Kidney (tissue), 14 donors: ENCODE measurements around the gene CDC42. TPM values are rescaled to one million over a fixed set of nuclear protein-coding genes. Genes with fewer than 3 reads are reported as not detected.

Experiments used
- DNase-seq, 5 donors: peaks; one replicate each; pipeline ENCODE4 v3.0.0-alpha.2; 2013 to 2020
- FAIRE-seq: peaks from 2 replicates; lab custom pipeline; 2012; peaks lifted over from hg19 to GRCh38; lab: Jason Lieb, UNC
- H3K27ac ChIP-seq, 2 donors: one replicate each; pipeline ENCODE4 v1.7.0; 2013; ENCODE audit warnings: low read depth in 2 of 2, low read length in 2 of 2, inconsistent platforms in 1 of 2
- H3K27me3 ChIP-seq: one replicate; pipeline ENCODE4 v1.7.1; 2013; ENCODE audit warnings: low read length, inconsistent platforms; ENCODE audit not compliant: control insufficient read depth, insufficient read depth
- H3K36me3 ChIP-seq, 3 donors: one replicate each; pipeline versions ENCODE4 v1.7.0 to v1.7.1; 2013; ENCODE audit warnings: low read length in 3 of 3, control low read depth in 1 of 3, inconsistent platforms in 1 of 3; ENCODE audit not compliant: insufficient read depth in 3 of 3, control insufficient read depth in 2 of 3
- H3K4me1 ChIP-seq, 3 donors: one replicate each; pipeline versions ENCODE4 v1.7.0 to v1.7.1; 2013; ENCODE audit warnings: low read length in 3 of 3, inconsistent platforms in 1 of 3, low read depth in 1 of 3; ENCODE audit not compliant: control insufficient read depth in 2 of 3, insufficient read depth in 2 of 3
- H3K4me3 ChIP-seq, 3 donors: one replicate each; pipeline versions ENCODE4 v1.7.0 to v1.8.1; 2013; ENCODE audit warnings: low read length in 3 of 3, control low read depth in 1 of 3, inconsistent platforms in 1 of 3
- H3K9ac ChIP-seq, 3 donors: one replicate each; pipeline versions ENCODE4 v1.7.0 to v1.7.1; 2013; ENCODE audit warnings: low read length in 3 of 3, control low read depth in 1 of 3, inconsistent platforms in 1 of 3
- H3K9me3 ChIP-seq, 3 donors: one replicate each; pipeline versions ENCODE4 v1.7.0 to v1.7.1; 2013; ENCODE audit warnings: low read length in 3 of 3, control low read depth in 1 of 3, inconsistent platforms in 1 of 3; ENCODE audit not compliant: control insufficient read depth in 2 of 3, insufficient read depth in 1 of 3
- CTCF ChIP-seq: IDR thresholded peaks from 3 replicates; pipeline ENCODE4 v1.5.1; 2012; ENCODE audit warnings: mild to moderate bottlenecking, moderate library complexity, borderline replicate concordance; ENCODE audit not compliant: insufficient read depth; ENCODE audit errors: extremely low read depth
- intact Hi-C: fragments of 100-400 bp; cut with DNase I; formaldehyde crosslinking; loops from one replicate; pipeline ENCODE4 v1.11.1; 2022
- polyA plus RNA-seq: library from polyadenylated mRNA; stranded (reverse); fragments of 350-450 nt; fragmentation: Illumina TruSeq; extraction: RNeasy Lipid Tissue Mini Kit (QIAGEN cat#74804); gene quantifications from one replicate; pipeline ENCODE4 v1.2.3, GENCODE V29; 2014; ENCODE audit warnings: low read depth, low replicate concordance; ENCODE audit not compliant: insufficient read depth
- total RNA-seq: library from RNA; stranded (reverse); fragmentation: NEBNext Ultra II Directional; extraction: Animal tissue kit (Norgen Biotek cat#: 25700); gene quantifications from one replicate; pipeline ENCODE4 v1.2.1, GENCODE V29; 2021
- donor health status: control.
- donor health status: control.
- donor health status: control.
- donor health status: control.
- donor health status: control.
- donor health status: DM: yes; HTN: yes; CAD: no.
- donor health status: Normal renal cell carcinoma (clear cell type).

CDC42 gene
- total and polyA plus RNA-seq, 2 donors from 2014 or later: 207 to 248 TPM

- no peak overlapping the region for H3K27ac ChIP-seq
- intact Hi-C loops: no loop called here
- TF ChIP-seq CTCF: no peak
Observed at GRCh38 chr1:22037520-22037919, 15.0 kb upstream of the CDC42 start.

GRCh38 chr1:22038036-22038435, 14.5 kb upstream of the CDC42 start:
- no peak overlapping the region for H3K27ac ChIP-seq
- no peak for FAIRE-seq
- H3K9me3 ChIP-seq: no peaks in the 10 kb centered on the region
- intact Hi-C loops: no loop called here
- no peak overlapping the region for H3K9ac ChIP-seq
- H3K36me3 ChIP-seq: no peaks in the 10 kb centered on the region
- peaks cover 0 to 2% (median 0%) of the 10 kb centered on the region in 3 donors for H3K4me1 ChIP-seq
- no peak for TF ChIP-seq CTCF
- H3K27me3 ChIP-seq: no peaks in the 10 kb centered on the region
- H3K4me3 ChIP-seq: no peak overlapping the region
- DNase-seq: no peak

More at GRCh38 chr1:22037520-22037919, 15.0 kb upstream of the CDC42 start:
- Histone ChIP-seq H3K9ac (no peak overlapping the region), H3K9me3 (no peaks in the 10 kb centered on the region), H3K4me1 (no peaks in the 10 kb centered on the region), H3K4me3 (no peak overlapping the region), H3K36me3 (no peaks in the 10 kb centered on the region), H3K27me3 (no peaks in the 10 kb centered on the region)
- FAIRE-seq: no peak
- DNase-seq: no peak

DNA sequence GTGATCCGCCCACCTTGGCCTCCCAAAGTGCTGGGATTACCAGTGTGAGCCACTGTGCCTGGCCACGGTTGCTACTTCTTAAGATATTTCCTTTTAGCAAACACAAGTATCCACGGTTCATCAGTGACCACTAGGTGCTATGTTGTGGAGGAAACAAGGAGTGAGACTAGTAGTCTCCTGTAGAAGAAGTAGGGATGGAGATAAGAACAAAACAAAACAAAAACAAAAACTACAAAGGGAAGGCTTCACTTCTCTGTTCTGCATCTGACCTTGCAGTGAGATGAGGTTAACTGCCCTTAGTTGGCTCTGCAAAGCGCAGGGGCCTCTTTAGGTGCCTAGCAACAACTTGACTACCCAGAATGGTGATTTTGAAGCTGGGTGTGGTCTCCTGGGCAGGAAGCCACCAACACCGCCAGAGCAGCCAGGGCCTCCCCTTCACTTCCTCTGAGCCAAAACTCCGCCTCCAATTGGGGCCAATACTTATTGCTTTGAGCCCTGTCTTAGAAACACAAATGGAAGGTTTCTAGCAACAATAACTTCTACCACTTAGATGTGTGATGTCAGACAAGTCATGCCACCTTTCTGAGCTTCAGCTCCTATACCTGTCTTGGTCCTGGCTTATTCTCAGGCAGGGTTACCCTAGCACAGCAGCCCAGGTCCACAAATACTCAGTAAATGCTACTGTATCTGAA, 12.8 kb upstream of the CDC42 start:
- no peak for TF ChIP-seq CTCF
- intact Hi-C loops: no loop called here
- H3K9me3 ChIP-seq: no peaks in the 10 kb centered on the region
- peaks cover 0 to 5% (median 0%) of the 10 kb centered on the region in 3 donors for H3K4me1 ChIP-seq
- no peak overlapping the region for H3K9ac ChIP-seq
- no peak for FAIRE-seq
- peak; percentile 55 to 87 (median 68) for DNase-seq
- H3K27me3 ChIP-seq: no peaks in the 10 kb centered on the region
- H3K27ac ChIP-seq: peak overlapping the region in 1 of 2 donors; percentile 8
- H3K4me3 ChIP-seq: no peak overlapping the region
- no peaks in the 10 kb centered on the region for H3K36me3 ChIP-seq
